GM19452 (cell line): ENCODE data around the gene SCN5A.

Experiments
- ATAC-seq: cut with Tn5 transposase; IDR thresholded peaks from one replicate; pipeline ENCODE4 v1.9.1; 2021; ENCODE audit not compliant: unreplicated experiment

The SCN5A gene

DNA sequence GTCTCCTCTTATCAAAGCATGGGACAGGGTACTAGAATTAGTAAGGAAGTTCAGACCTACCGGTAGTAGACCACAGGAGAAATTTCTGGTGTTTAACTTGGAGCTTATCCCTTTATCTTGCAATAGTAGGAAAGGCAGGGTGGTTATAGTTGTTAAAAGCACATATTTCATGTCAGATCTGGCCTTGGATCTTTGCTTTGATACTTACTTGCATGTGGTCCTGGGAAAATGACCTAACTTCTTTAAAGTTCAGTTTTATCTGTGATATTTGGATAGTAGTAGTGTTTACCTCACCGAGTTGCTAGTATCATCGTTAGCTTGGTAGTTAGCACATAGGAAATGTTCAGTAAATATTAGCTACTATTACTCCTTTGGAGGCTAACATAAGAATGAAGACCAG lies 137.9 kb downstream of the SCN5A start:
- ATAC-seq: no peak

GRCh38 chr3:38510631-38511030 lies 138.9 kb downstream of the SCN5A start:
- no peak for ATAC-seq

DNA sequence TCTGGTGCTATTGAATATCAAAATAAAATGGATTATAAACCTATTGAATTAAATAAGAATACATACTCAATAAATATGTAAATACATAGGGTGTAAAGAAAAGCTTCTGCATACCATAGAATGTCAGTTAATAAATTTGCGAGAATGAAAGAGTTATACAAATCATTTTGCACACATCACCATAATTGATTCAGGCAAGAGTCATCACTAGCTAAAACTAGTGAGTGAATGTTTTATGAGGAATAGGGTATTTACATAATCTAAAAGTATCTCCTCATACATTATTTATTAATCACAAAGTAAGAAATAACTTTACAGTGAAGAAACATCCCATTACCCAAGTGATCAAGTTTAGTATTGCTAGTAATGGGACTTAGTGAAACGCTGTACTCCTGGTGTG lies 139.8 kb downstream of the SCN5A start:
- no peak for ATAC-seq

GRCh38 chr3:38507120-38507519 lies 142.4 kb downstream of the SCN5A start:
- peak; percentile 98 for ATAC-seq

- ATAC-seq: no peak
Measured at GRCh38 chr3:38500688-38501417, 148.6 kb downstream of the SCN5A start.
